HT-29 (cell line): Measurements from ENCODE around the gene HIPK1. TPM values are rescaled to one million over a fixed set of nuclear protein-coding genes. Genes with fewer than 3 reads are reported as not detected.
"Not testable (repeated sequence)": the region's sequence is repeated elsewhere in the genome, so short reads cannot be mapped to it uniquely, and the experiment has no call there.

ENCODE experiments used
- DNase-seq: peaks from one replicate; pipeline ENCODE4 v3.0.0-alpha.2; 2015; ENCODE audit warnings: low spot score
- total RNA-seq: library from RNA; depleted of rRNA; stranded (reverse); fragments of >200 nt; shearing (Covaris generic); gene quantifications from 2 replicates; pipeline ENCODE4 v1.2.3, GENCODE V29; 2014; rRNA removed

HIPK1 gene
- total RNA-seq, 1 experiment from 2014 or later, result 19.4 TPM

DNA sequence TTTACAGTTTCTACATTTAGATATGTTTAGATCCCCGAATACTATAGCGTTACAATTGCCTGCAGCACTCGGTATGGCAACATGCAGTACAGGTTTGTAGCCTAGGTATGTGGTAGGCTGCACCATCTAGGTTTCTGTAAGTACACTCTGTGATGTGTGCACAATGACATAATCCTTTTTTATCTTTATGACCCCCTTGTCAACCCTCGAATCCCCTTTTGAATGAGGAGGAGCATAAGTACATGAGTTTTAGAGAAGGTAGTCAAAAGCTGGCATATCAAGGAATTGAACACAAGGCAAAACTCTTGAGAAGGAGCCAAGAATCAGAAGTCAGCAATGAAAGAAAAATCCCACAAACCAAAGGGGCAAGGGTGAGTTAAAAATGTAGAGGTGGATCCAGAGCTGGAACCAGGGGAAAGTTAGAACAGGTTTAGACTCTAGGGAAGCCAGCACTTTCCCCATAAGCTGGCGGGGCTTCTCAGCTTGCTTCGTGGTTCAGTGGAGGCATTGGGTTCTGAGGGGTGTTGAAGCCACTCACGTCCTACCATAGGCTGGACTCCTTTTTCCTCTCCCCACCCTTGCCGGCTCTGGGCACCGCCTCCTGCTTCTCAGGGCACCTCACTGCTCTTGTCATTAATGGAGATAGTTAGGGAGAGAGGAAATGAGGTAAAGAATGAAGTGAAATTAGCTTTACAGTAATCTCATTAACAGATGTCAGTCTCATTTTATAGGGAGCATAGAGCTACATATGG, 81.5 kb downstream of the HIPK1 start:
- DNase-seq, result no peak

DNA sequence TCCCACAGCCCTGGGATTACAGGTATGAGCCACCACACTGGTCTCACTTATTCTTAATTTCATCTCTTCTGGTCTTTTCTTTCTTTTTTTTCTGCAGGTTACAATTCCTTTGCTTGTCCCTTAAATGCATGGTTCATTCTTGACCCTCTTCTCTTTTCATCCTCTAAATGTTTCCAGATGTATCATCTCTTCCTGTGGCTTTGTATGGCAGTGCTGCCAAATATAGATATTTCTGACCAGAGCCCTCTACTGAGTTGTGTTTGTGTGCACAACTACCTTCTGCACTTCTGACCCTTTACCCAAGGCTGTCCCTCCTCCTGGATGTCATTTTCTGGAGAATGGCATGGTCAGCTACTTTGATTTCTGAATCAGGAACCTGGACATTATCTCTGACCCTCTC, 82.7 kb downstream of the HIPK1 start:
- DNase-seq, result no peak

DNA sequence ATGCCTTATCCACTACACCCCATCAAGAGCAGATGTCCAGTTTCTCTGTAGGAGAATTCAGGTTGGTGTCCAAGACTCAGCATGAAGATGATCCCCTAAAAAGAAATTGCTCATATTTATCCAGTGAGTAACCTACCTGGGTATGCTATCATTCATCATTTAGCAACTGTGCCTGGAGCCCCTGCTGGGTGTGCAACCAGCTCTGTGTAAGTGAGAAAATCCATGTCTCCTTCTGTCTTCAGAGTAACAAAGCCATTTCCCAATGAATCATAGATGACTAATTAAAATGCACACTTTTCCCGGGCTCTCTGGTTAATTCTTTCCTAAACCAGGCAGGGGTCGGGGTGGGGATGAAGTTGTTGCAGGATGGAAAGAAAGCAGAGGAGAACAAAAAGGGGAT, 86.0 kb downstream of the HIPK1 start:
- no peak for DNase-seq

DNA sequence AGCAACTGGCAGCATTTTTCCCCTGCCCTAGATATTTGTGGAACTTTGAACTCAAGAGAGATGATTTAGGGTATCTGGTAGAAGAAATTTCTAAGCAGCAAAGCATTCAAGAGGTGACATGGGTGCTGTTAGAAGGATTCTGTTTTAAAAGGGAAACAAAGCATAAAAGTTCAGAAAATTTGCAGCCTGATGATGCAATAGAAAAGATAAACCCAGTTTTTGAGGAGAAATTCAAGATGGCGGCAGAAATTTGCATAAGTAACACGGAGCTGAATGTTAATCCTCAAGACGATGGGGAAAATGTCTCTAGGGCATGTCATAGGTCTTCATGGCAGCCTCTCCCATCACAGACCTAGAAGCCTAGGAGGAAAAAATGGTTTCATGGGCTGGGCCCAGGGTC, 90.6 kb downstream of the HIPK1 start:
- DNase-seq, result not testable (repeated sequence)

DNA sequence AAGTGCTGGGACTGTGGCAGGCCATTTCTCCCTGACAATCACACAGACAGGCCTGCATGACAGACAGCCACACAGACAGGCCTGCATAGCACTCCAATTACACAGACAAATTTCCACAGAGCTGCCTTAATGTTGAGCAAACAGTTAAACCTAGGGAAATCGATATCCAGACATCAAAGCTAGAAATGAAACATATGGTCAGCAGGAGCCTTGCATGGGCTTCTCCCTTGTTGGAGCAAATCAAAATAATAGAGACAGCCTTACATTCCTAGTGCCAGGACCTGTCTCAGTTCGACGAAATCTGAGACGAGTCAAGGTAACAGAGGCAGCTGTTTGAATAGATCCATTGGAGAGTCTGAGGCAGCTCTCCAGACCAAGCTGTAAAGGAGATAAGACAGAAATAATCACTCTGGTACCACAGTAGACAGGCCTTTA, 92.6 kb downstream of the HIPK1 start:
- no peak for DNase-seq

DNA sequence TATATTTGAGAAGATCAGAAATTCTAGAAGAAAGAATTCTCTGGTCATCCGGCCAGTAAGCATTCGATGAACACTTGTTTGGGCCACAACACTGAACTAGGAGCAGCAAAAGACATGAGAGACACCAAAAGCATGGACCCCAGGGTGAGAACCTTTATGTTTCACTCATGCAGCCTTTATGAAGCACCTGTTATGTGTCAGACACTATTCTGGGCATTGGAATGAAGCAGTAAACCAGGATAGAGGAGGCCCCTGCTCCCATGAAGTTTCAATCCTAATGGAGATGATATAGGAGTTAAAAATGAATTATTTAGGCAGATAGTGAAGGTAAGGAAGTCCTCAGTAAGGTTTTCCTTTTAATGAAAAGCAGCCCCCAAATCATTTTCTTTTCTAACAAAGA, 93.8 kb downstream of the HIPK1 start:
- no peak for DNase-seq

DNA sequence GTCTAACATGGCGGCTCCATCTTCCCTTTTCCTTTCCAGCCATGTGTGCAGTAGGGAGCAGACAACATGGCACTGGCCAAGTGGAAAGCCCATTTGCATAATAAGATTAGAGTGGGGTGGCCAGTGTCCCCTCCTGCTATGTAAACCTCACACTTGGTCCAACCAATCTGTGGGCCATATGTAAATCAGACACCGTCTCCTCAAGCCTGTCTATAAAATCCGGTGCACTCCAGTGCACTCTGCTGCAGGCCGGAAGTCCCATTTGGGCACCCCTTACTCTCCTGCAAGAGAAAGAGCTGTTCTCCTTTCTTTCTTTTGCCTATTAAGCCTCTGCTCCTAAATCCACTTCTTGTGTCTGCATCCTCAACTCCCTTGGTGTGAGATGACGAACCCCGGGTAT, 94.3 kb downstream of the HIPK1 start:
- DNase-seq, result no peak

DNA sequence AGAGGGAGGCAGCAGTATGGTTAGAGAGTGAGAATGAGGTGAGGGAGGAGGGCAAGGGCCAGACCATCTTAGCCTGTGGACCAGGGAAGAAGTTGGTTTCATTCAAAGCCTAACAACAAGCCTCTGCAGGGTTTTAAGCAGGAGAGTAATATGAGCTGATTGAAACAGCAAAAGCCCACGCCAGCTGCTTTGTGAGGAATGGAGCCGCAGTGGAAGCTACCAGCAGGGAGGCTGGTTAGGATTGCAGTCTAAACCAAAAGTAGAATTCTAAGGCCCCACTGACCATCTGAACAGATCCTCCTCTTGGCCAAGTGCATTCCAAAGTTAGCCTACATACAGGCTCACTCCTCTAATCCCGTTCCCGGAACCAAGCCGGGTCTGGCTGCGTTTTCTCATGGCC, 94.9 kb downstream of the HIPK1 start:
- DNase-seq, result no peak

DNA sequence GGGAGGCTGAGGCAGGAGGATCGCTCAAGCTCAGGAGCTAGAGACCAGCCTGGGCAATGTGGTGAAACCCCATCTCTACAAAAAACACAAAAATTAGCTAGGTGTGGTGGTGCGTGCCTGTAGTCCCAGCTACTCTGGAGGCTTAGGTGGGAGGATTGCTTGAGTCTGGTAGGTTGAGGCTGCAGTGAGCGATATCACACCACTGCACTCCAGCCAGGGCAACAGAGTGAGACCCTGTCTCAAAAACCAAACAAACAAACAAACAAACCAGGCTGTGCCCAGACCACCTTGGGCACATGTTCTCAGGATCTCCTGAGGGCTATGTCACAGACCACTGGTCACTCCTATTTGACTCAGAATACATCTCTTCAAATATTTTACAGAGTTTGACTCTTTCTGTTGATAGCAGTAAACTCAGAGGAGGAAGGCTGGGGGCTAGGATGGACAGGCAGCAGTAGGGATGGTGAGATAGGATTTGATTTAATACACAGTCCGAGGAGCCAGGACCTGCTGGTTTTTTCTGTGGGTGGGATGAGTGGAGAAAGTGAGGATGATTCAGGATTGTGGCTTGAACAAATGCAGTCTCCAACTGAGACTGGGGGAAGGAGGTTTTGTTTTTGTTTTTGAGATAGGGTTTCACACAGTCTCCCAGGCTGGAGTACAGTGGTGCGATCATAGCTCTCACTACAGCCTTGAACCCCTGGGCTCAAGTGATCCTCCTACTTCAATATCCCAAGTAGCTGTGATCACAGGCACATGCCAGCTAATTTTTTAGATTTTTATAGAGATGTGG, 96.7 kb downstream of the HIPK1 start:
- no peak for DNase-seq

DNA sequence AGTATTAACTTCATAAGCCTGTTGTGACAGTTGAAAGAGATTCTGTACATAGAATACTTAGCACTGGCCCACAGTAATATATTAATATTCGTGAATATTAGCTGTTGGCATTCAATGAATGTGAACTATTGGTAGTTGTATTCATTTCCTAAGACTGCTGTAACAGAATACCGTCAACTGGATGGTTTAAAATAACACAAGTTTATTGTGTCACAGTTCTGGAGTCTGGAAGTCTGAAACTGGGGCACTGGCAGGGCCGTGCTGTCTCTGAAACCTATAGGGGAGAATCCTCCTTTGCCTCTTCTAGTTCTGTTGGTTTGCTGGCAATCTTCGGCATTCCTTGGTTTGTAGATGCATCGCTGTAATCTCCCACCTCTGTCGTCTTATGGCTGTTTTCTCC, 97.7 kb downstream of the HIPK1 start:
- no peak for DNase-seq

Other genes with a start within 250 kb of the HIPK1 start
- 11.7 and 16.7 TPM in 2 replicates for gene PHTF1, start 169.8 kb upstream of the HIPK1 start, total RNA-seq
- gene RSBN1, start 116.8 kb upstream of the HIPK1 start, total RNA-seq, result 4.0 and 4.2 TPM in 2 replicates
- gene PTPN22, start 57.6 kb upstream of the HIPK1 start, total RNA-seq, result 0.05 TPM in 1 of 2 replicates, not detected in the other
- gene BCL2L15, start 41.7 kb upstream of the HIPK1 start, total RNA-seq, result 18.2 and 23.4 TPM in 2 replicates
- gene AP4B1, start 24.5 kb upstream of the HIPK1 start, total RNA-seq, result 6.7 and 12.5 TPM in 2 replicates
- gene DCLRE1B, start 24.0 kb upstream of the HIPK1 start, total RNA-seq, result 6.2 and 7.3 TPM in 2 replicates
- gene OLFML3, start 50.1 kb downstream of the HIPK1 start, total RNA-seq, result 0.03 TPM in 1 of 2 replicates, not detected in the other
- gene SYT6, start 224.5 kb downstream of the HIPK1 start, total RNA-seq, result not detected in 2 replicates